Measurements from ENCODE around the gene ZBTB46. TPM values are rescaled to one million over a fixed set of nuclear protein-coding genes. Genes with fewer than 3 reads are reported as not detected.

ZBTB46 gene
- total RNA-seq, 1 experiment from 2014 or later: 10.7 TPM

- H3K4me3 ChIP-seq (replicated peaks in 1 of 2; ENCODE audit: low read depth in 1 of 2, low read length in 2 of 2): no peak overlapping the region
- peaks cover 34 to 69% of the 10 kb centered on the region in 2 experiments for H3K4me1 ChIP-seq (ENCODE audit: control insufficient read depth in 1 of 2, insufficient read depth in 2 of 2, low read length in 2 of 2)
- H2AFZ ChIP-seq (ENCODE audit: low read depth, low read length, poor library complexity, severe bottlenecking): no peak overlapping the region
- no peak for DNase-seq (ENCODE audit: low read depth, low spot score)
- peaks cover 34% of the 10 kb centered on the region for H3K79me2 ChIP-seq (ENCODE audit: insufficient read depth, low read length)
- H4K20me1 ChIP-seq (ENCODE audit: insufficient read depth): no peaks in the 10 kb centered on the region
- intact Hi-C loops (cut with micrococcal nuclease): loop anchor here (10.0 kb wide), 1 partner anchor 353 kb away; no protein-coding TSS in a partner anchor
- TF ChIP-seq POLR2A (IDR thresholded peaks at IDR 0.05; ENCODE audit: borderline replicate concordance, extremely low read depth, insufficient read depth, insufficient read length) (no peak), ATF3 (IDR thresholded peaks at IDR 0.05) (no peak), ZFX (IDR thresholded peaks at IDR 0.05) (no peak), EZH2phosphoT487 (IDR thresholded peaks at IDR 0.05; ENCODE audit: borderline replicate concordance) (no peak), ZNF274 (IDR thresholded peaks at IDR 0.05; ENCODE audit: low read depth, low read length) (no peak), POLR2AphosphoS5 (IDR thresholded peaks at IDR 0.05; ENCODE audit: low read depth, low read length) (no peak; the same call in 1 of the 2 replicates), ELF1 (IDR thresholded peaks at IDR 0.05; ENCODE audit: borderline replicate concordance, low read depth) (no peak), SP1 (IDR thresholded peaks at IDR 0.05; ENCODE audit: low read depth) (no peak), SRF (IDR thresholded peaks at IDR 0.05; ENCODE audit: low read depth) (no peak), JUND (IDR thresholded peaks at IDR 0.05) (no peak), TCF7L2 (IDR thresholded peaks at IDR 0.05; ENCODE audit: borderline replicate concordance, extremely low read depth, insufficient read depth, insufficient read length) (no peak)
- TF ChIP-seq, protein P1, sequence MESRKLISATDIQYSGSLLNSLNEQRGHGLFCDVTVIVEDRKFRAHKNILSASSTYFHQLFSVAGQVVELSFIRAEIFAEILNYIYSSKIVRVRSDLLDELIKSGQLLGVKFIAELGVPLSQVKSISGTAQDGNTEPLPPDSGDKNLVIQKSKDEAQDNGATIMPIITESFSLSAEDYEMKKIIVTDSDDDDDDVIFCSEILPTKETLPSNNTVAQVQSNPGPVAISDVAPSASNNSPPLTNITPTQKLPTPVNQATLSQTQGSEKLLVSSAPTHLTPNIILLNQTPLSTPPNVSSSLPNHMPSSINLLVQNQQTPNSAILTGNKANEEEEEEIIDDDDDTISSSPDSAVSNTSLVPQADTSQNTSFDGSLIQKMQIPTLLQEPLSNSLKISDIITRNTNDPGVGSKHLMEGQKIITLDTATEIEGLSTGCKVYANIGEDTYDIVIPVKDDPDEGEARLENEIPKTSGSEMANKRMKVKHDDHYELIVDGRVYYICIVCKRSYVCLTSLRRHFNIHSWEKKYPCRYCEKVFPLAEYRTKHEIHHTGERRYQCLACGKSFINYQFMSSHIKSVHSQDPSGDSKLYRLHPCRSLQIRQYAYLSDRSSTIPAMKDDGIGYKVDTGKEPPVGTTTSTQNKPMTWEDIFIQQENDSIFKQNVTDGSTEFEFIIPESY (IDR thresholded peaks at IDR 0.05; ENCODE audit: extremely low read depth, insufficient replicate concordance, low read length): no peak
- TF ChIP-seq, protein P2, sequence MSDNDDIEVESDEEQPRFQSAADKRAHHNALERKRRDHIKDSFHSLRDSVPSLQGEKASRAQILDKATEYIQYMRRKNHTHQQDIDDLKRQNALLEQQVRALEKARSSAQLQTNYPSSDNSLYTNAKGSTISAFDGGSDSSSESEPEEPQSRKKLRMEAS (IDR thresholded peaks at IDR 0.05): no peak
- BruUV-seq (replicated peaks): no TSS peak
- ChIA-PET RAD21 (ENCODE audit: low non-redundant PET in 1 of 2, low total read pairs in 2 of 2, uncharacterized antibody in 2 of 2, unreplicated experiment in 2 of 2) (no interaction called here), POLR2A (interaction anchor here (0.8 to 1.3 kb wide), 2 partner anchors 75 to 165 kb away, joined by 3 read pairs; partner anchors contain the start of genes GMEB2 and PTK6), CTCF (no interaction called here)
- H3K9me3 ChIP-seq (ENCODE audit: control insufficient read depth in 1 of 2, insufficient read depth in 1 of 2, low read depth in 1 of 2, low read length in 2 of 2): no peaks in the 10 kb centered on the region
- no peak overlapping the region for H3K9ac ChIP-seq (ENCODE audit: low read length)
- peaks cover 7 to 25% of the 10 kb centered on the region in 2 experiments; a peak in 3 of 4 replicates for H3K36me3 ChIP-seq (ENCODE audit: control insufficient read depth in 1 of 2, insufficient read depth in 2 of 2, low read length in 2 of 2)
- peak overlapping the region; percentile 8; the same call in 1 of the 2 replicates for H3K27ac ChIP-seq (ENCODE audit: low read depth, low read length)
- H3K9me2 ChIP-seq (ENCODE audit: insufficient read depth): no peaks in the 10 kb centered on the region
- ATAC-seq: no peak
- peak overlapping the region; percentile 19; the same call in 1 of the 2 replicates for H3K4me2 ChIP-seq (ENCODE audit: low read length)
- H3K27me3 ChIP-seq (ENCODE audit: insufficient read depth, low read length): no peaks in the 10 kb centered on the region
Observed at GRCh38 chr20:63702036-63702665, 128.9 kb downstream of the ZBTB46 start.

Data from HCT116 (cell line).